GM19238 (cell line): ENCODE results near the gene SKIC3.

Source experiments
- DNase-seq: peaks from one replicate; pipeline ENCODE4 v3.0.0; 2011; ENCODE audit warnings: low spot score; ENCODE audit not compliant: insufficient read length

Gene SKIC3

DNA sequence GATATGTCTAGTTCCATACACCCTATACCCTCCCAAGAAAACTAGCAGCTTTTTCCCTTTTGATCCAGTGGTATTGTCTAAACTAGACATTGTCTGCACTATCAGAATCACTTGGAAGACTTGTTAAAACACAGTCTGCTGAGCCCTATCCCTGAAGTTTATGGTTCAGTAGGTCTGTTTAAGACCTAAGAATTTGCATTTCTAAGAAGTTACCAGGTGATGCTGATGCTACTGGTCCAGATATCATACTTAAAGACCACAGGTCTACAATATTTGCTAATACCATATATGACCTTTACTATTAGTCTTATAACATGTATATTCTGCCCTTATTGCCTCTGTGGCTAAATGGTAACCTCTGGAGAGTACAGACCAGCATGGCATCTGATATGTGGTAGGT, 23.3 kb downstream of the SKIC3 start:
- no peak for DNase-seq

DNA sequence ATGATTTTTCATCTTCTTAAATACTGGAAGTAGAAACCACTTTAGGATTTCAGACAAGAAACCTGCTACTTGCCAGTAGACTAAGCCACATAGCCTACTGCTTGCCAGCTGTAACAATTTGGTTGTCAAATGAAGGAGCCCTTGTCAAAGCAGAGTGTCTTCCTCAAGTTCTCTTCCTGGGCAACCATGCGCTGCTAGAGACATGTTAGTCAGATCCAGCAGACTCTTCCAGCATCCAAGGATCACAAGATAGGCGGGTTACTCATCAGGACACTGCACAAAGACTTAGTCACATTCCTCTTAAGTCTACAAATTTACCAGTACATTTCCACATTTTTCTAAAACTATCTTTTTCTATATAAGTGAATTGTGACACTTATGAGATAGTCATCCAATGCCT, 24.4 kb downstream of the SKIC3 start:
- no peak for DNase-seq

DNA sequence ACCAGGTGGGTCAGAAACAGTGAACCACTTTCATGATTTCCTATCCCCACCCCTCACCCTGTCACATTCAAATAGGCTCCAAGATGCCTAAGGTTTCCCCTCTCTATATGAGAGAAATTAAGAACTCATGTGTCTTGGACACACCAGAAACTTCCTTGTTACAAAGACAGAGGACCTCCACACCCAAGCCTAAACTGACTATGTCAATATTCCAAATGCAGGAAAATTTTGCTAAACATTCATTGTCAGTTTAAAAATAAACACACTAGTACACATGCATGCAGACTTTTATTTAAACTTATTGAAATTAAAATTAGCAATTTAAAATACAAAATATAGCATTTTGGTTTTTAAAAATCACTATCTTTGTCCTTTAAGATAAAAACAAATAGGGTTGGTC, 26.2 kb downstream of the SKIC3 start:
- DNase-seq, result no peak

DNA sequence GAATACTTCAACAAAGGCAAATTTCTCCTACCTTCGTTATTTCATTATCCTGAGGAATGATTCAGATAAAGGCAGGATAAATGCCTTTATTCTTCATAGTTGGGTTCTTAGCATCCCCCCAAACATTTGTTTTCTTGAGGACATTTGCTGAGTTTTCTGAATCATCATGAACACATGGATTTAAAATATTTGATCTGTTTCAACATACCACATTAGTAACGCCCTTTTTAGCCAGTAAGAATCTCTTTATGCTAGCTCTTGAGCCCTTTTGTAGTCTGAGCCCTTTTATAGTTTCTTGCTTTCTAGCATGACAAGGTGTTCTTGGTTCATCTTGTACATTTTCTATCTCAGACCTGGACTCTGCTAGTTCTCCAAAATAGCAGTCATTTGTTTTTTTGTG, 27.9 kb downstream of the SKIC3 start:
- no peak for DNase-seq

DNA sequence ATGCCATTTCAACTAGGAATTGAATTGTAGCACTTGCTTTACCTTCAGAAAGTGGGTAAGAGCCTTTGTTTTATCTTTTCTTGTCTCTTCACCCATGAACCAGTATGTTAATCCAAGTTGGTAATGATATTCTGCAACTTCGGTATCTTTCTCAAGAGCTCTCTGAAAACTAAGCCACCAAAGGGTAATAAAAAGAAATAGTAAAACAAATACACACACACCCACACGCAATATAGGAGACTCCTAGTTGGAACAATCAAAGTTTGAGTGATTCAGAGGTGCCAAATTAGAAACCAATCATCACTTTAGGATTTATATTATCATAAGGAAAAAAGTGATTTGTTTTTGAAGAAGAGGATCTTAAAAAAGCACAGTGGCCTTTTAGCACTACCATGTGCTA, 30.4 kb downstream of the SKIC3 start:
- no peak for DNase-seq

DNA sequence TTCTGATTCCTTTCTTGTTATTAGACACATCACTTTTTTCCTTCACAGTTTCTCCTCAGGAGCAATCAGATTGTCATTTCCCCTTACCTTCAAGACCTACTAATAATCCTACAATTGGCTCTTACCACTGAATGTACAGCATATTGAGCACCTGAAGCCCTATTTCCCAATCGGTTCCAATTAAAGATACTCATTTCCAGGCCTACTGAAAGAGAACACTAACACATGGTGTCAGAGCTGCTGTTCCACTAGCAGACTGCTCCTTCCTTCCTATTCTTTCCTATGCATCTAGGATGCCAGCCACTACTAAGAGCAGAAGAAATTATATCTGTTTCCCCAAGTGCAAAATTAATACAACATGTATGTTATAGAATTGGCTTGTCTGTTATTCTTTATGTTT, 34.6 kb downstream of the SKIC3 start:
- no peak for DNase-seq

DNA sequence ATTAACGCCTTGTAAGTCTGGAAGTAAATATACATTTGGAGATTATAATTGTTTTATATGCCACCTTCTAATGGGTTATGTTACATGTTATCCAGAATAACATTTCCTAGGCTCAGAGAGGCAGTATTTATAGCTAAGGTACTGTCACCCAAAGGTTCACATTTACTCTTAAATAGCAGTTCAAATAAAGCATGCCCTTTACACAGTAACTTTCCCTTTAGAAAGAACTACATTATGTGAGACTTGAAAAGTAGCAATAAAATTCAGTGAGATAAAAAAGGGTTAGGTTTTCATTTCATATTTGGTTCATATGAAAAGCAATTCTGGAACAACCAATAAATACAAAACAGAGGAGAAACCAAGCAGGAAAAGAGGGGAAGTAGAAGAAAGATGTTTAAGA, 35.1 kb downstream of the SKIC3 start:
- no peak for DNase-seq

DNA sequence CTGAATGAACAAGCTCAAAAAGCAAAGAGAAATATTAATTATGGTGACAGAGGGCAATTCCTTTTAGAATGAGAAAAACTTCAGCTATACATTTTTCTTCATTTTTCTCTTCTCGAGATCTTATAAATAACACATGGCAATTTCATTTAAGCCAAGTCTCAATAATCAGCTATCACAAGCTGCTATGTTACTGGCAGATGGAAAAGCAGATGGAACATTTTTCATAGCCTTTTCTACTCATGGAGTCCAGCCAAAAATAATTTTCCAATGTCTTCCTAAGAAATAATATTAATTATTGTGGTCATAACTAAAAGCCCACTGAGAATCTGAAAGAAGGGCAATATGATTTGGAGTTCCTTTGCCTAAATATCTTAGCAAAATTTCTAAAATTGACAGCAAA, 35.6 kb downstream of the SKIC3 start:
- DNase-seq, result no peak

DNA sequence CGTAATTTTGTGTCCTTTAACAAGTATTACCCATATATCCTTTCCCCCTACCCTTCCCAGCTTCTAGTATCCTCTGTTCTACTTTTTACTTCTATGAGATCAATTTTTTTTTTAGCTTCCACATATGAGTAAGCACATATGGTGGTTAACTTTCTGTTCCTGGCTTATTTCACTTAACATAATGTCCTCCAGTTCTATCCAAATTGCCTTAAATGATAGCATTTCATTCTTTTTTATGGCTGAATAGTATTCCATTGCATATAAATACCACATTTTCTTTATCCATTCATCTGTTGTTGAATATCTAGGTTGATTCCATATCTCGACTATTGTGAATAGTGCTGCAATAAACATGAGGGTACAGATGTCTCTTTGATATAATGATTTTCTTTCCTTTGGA, 36.4 kb downstream of the SKIC3 start:
- DNase-seq, result no peak

DNA sequence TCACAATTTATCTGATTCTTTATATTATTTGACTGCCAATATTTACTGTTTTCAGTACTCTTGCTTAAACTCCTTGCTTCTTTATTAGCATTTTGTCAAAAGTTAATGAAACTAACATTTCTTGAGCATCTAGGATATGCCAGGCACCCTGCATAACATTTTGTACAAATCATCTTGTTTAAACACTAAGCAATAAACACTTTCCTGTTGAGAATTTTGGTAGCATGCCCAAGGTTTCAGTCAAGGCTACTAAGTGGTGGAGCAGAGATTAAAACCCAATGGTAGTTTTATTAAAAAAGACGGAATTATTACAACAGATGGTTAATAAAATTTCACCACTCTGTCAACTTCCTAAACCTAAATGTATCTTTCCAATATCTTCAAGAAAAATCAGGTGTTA, 43.2 kb downstream of the SKIC3 start:
- no peak for DNase-seq

DNA sequence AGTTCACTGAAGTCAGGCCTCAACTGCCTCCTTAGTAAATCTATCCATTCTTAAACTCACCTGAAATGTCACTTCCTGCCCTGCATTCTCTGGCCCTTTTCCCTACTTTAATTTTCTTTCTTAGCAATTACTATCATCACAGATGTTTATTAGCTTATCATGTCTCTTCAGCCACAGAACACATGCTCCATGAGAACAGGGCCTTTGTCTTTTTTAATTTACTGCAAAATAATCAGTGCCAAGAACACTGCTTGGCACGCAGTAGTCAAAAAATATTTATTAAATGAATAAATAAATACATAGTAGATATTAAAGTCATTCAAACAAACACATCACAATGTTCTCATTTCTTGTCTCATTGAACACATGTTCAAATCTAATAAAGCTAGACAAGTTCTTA, 46.2 kb downstream of the SKIC3 start:
- DNase-seq, result no peak
